Measurements from ENCODE around the gene GLUD1. TPM values are rescaled to one million over a fixed set of nuclear protein-coding genes. Genes with fewer than 3 reads are reported as not detected.
"Not testable (repeated sequence)": the region's sequence is repeated elsewhere in the genome, so short reads cannot be mapped to it uniquely, and the experiment has no call there.

The GLUD1 gene
- total RNA-seq, 3 donors from 2014 or later (not counting 1 experiment from before 2014, with no cell fraction given) = 102 to 115 (median 112) TPM

- H3K4me3 Mint-ChIP-seq = no peak overlapping the region
- H3K4me1 Mint-ChIP-seq = peaks cover 0 to 16% of the 10 kb centered on the region in 2 donors
- H3K27me3 Mint-ChIP-seq (ENCODE audit: low read depth in 2 of 2) = no peaks in the 10 kb centered on the region
- 91% methylated on average over 7 of the region's 7 CpGs for WGBS (ENCODE audit: insufficient coverage)
- H3K27ac Mint-ChIP-seq = no peak overlapping the region
- H3K9me3 Mint-ChIP-seq = no peaks in the 10 kb centered on the region
- TF ChIP-seq CTCF (IDR thresholded peaks at IDR 0.05) = no peak
- H3K4me3 ChIP-seq (ENCODE audit: low read length) = no peak overlapping the region
- no peak for ATAC-seq
- H3K36me3 Mint-ChIP-seq = peaks cover 13% of the 10 kb centered on the region
- DNase-seq = no peak
- intact Hi-C loops (cut with micrococcal nuclease) = no loop called here
- H3K27me3 ChIP-seq (ENCODE audit: control insufficient read depth, insufficient read depth, low read length) = no peaks in the 10 kb centered on the region
- H3K36me3 ChIP-seq (ENCODE audit: control insufficient read depth, insufficient read depth, low read length) = peaks cover 30% of the 10 kb centered on the region
- no peaks in the 10 kb centered on the region for H3K4me1 ChIP-seq (ENCODE audit: control insufficient read depth, insufficient read depth, low read length)
- H3K27ac ChIP-seq (ENCODE audit: low read length) = no peak overlapping the region
- no peaks in the 10 kb centered on the region for H3K9me3 ChIP-seq (ENCODE audit: control insufficient read depth, insufficient read depth, low read length)
Measured at GRCh38 chr10:87105446-87106124, 10.9 kb upstream of the GLUD1 start.

- intact Hi-C loops (cut with micrococcal nuclease); H3K4me3 Mint-ChIP-seq; H3K9me3 Mint-ChIP-seq; H3K27me3 Mint-ChIP-seq (ENCODE audit: low read depth in 2 of 2); H3K9me3 ChIP-seq (ENCODE audit: control insufficient read depth, insufficient read depth, low read length); DNase-seq; H3K27ac Mint-ChIP-seq; H3K27me3 ChIP-seq (ENCODE audit: control insufficient read depth, insufficient read depth, low read length); ATAC-seq; H3K27ac ChIP-seq (ENCODE audit: low read length); H3K4me1 ChIP-seq (ENCODE audit: control insufficient read depth, insufficient read depth, low read length); H3K4me3 ChIP-seq (ENCODE audit: low read length): not testable (repeated sequence)
- peaks cover 31% of the 10 kb centered on the region for H3K36me3 ChIP-seq (ENCODE audit: control insufficient read depth, insufficient read depth, low read length)
- peaks cover 11% of the 10 kb centered on the region for H3K36me3 Mint-ChIP-seq
- H3K4me1 Mint-ChIP-seq = peaks cover 0 to 15% of the 10 kb centered on the region in 2 donors
- WGBS (ENCODE audit: insufficient coverage) = 97% methylated on average over 7 of the region's 8 CpGs
Measured at GRCh38 chr10:87104727-87105126, 10.1 kb upstream of the GLUD1 start.

GRCh38 chr10:87101996-87102395 lies 7.4 kb upstream of the GLUD1 start:
- no peak for TF ChIP-seq CTCF (IDR thresholded peaks at IDR 0.05)
- no peak overlapping the region for H3K4me3 Mint-ChIP-seq
- no peak for ATAC-seq
- Histone ChIP-seq H3K9me3 (ENCODE audit: control insufficient read depth, insufficient read depth, low read length) (no peaks in the 10 kb centered on the region), H3K36me3 (ENCODE audit: control insufficient read depth, insufficient read depth, low read length) (peaks cover 26% of the 10 kb centered on the region), H3K27ac (ENCODE audit: low read length) (no peak overlapping the region), H3K27me3 (ENCODE audit: control insufficient read depth, insufficient read depth, low read length) (no peaks in the 10 kb centered on the region), H3K4me1 (ENCODE audit: control insufficient read depth, insufficient read depth, low read length) (no peaks in the 10 kb centered on the region), H3K4me3 (ENCODE audit: low read length) (no peak overlapping the region)
- peaks cover 0 to 11% of the 10 kb centered on the region in 2 donors for H3K4me1 Mint-ChIP-seq
- H3K27me3 Mint-ChIP-seq (ENCODE audit: low read depth in 2 of 2) = no peaks in the 10 kb centered on the region
- H3K36me3 Mint-ChIP-seq = peaks cover 9% of the 10 kb centered on the region
- intact Hi-C loops (cut with micrococcal nuclease) = no loop called here
- H3K9me3 Mint-ChIP-seq = no peaks in the 10 kb centered on the region
- no peak overlapping the region for H3K27ac Mint-ChIP-seq
- DNase-seq = no peak
- no CpG with 5 or more reads among the region's 2 CpGs for WGBS (ENCODE audit: insufficient coverage)

- under 1% methylated on average over 60 of the region's 60 CpGs for WGBS (ENCODE audit: insufficient coverage)
- no peaks in the 10 kb centered on the region for H3K9me3 Mint-ChIP-seq
Measured at GRCh38 chr10:87095236-87095945, 748 bp upstream of the GLUD1 start.

More at GRCh38 chr10:87095236-87095945, 748 bp upstream of the GLUD1 start:
- Histone ChIP-seq H3K36me3 (ENCODE audit: control insufficient read depth, insufficient read depth, low read length) (peaks cover 6% of the 10 kb centered on the region), H3K9me3 (ENCODE audit: control insufficient read depth, insufficient read depth, low read length) (no peaks in the 10 kb centered on the region), H3K4me3 (ENCODE audit: low read length) (peak overlapping the region; percentile 58), H3K4me1 (ENCODE audit: control insufficient read depth, insufficient read depth, low read length) (peaks cover 18% of the 10 kb centered on the region), H3K27me3 (ENCODE audit: control insufficient read depth, insufficient read depth, low read length) (no peaks in the 10 kb centered on the region), H3K27ac (ENCODE audit: low read length) (peak overlapping the region; percentile 92)
- DNase-seq (peak; percentile 85 to 90), ATAC-seq (peak; percentile 67 to 84 (median 72))
- Mint-ChIP-seq H3K27ac (peak overlapping the region; percentile 82 to 92), H3K4me3 (peak overlapping the region; percentile 76), H3K27me3 (ENCODE audit: low read depth in 2 of 2) (no peaks in the 10 kb centered on the region), H3K4me1 (peaks cover 35 to 36% of the 10 kb centered on the region in 2 donors), H3K36me3 (no peaks in the 10 kb centered on the region)
- intact Hi-C loops (cut with micrococcal nuclease) = loop anchor here (5.0 kb wide), 1 partner anchor 767 kb away; the partner anchor contains the start of genes KLLN and PTEN
- no peak for TF ChIP-seq CTCF (IDR thresholded peaks at IDR 0.05)
